Calu3 (cell line): ENCODE results near the gene TCEA3. TPM values are rescaled to one million over a fixed set of nuclear protein-coding genes. Genes with fewer than 3 reads are reported as not detected.

Experiments
- BruUV-seq: library from RNA; stranded (reverse); fragments of 400-500 nt; replicated peaks from 2 replicates; lab custom pipeline; 2021; lab: Mats Ljungman, UMichigan
- CTCF ChIA-PET: fragments of 300-600 bp; sonication (Branson Sonifier 250); formaldehyde crosslinking; loops from one replicate; lab custom pipeline; 2022; ENCODE audit warnings: antibody characterized with exemption; lab: Charles Lee
- DNase-seq: peaks from one replicate; pipeline ENCODE4 v3.0.0; 2022
- H3K27ac Mint-ChIP-seq: one replicate; pipeline ENCODE4 v1.8.0; 2022; ENCODE audit warnings: mixed read lengths; ENCODE audit not compliant: unreplicated experiment
- H3K27me3 Mint-ChIP-seq: one replicate; pipeline ENCODE4 v1.8.0; 2022; ENCODE audit warnings: mixed read lengths; ENCODE audit not compliant: unreplicated experiment
- H3K36me3 Mint-ChIP-seq: one replicate; pipeline ENCODE4 v1.8.0; 2022; ENCODE audit warnings: mild to moderate bottlenecking, moderate library complexity, mixed read lengths; ENCODE audit not compliant: insufficient read depth, unreplicated experiment
- H3K4me1 Mint-ChIP-seq: one replicate; pipeline ENCODE4 v1.8.0; 2022; ENCODE audit warnings: mild to moderate bottlenecking, low read depth, mixed read lengths; ENCODE audit not compliant: unreplicated experiment
- H3K4me3 Mint-ChIP-seq: one replicate; pipeline ENCODE4 v1.8.0; 2022; ENCODE audit warnings: mild to moderate bottlenecking, low read depth, moderate library complexity, mixed read lengths; ENCODE audit not compliant: unreplicated experiment
- H3K9me3 Mint-ChIP-seq: one replicate; pipeline ENCODE4 v1.8.0; 2022; ENCODE audit warnings: low read depth, mixed read lengths; ENCODE audit not compliant: unreplicated experiment
- CTCF ChIP-seq: fragments of 200-600 bp; IDR thresholded peaks from one replicate; pipeline ENCODE4 v1.8.0; 2022; ENCODE audit warnings: antibody characterized with exemption; ENCODE audit not compliant: unreplicated experiment
- intact Hi-C: fragments of 100-400 bp; cut with micrococcal nuclease; formaldehyde crosslinking; loops from one replicate; pipeline ENCODE4 v1.10.0; 2022; ENCODE audit not compliant: unreplicated experiment
- total RNA-seq: library from RNA; stranded (reverse); gene quantifications from 2 replicates; pipeline ENCODE4 v1.2.3, GENCODE V29; 2022

Gene TCEA3
- total RNA-seq, 1 experiment from 2014 or later, result 1.5 TPM

- Mint-ChIP-seq H3K36me3 (peaks cover 5% of the 10 kb centered on the region), H3K4me1 (peaks cover 24% of the 10 kb centered on the region), H3K27ac (no peak overlapping the region), H3K27me3 (no peaks in the 10 kb centered on the region), H3K4me3 (no peak overlapping the region), H3K9me3 (no peaks in the 10 kb centered on the region)
- intact Hi-C loops, result no loop called here
- no TSS peak for BruUV-seq
- no peak for TF ChIP-seq CTCF
- CTCF ChIA-PET, result no interaction called here
- no peak for DNase-seq
These were observed 24.3 kb upstream of the TCEA3 start for GRCh38 chr1:23448846-23449245.

- intact Hi-C loops, result no loop called here
- BruUV-seq, result no TSS peak
- H3K27me3 Mint-ChIP-seq, result peaks cover 21% of the 10 kb centered on the region
- TF ChIP-seq CTCF, result no peak
- peaks cover 4% of the 10 kb centered on the region for H3K4me1 Mint-ChIP-seq
- CTCF ChIA-PET, result no interaction called here
- H3K36me3 Mint-ChIP-seq, result peaks cover 1% of the 10 kb centered on the region
- H3K27ac Mint-ChIP-seq, result no peak overlapping the region
- no peak overlapping the region for H3K4me3 Mint-ChIP-seq
- H3K9me3 Mint-ChIP-seq, result no peaks in the 10 kb centered on the region
- DNase-seq, result no peak
These were observed 22.2 kb upstream of the TCEA3 start for GRCh38 chr1:23446661-23447310.

GRCh38 chr1:23444596-23445390 is 20.2 kb upstream of the TCEA3 start:
- intact Hi-C loops, result no loop called here
- CTCF ChIA-PET, result interaction anchor here (0.7 kb wide), 1 partner anchor 280 kb away, joined by 3 read pairs; no protein-coding TSS in a partner anchor
- no peaks in the 10 kb centered on the region for H3K9me3 Mint-ChIP-seq
- no peak overlapping the region for H3K27ac Mint-ChIP-seq
- no peak for TF ChIP-seq CTCF
- no TSS peak for BruUV-seq
- H3K4me3 Mint-ChIP-seq, result no peak overlapping the region
- no peak for DNase-seq
- H3K27me3 Mint-ChIP-seq, result peaks cover 25% of the 10 kb centered on the region
- no peaks in the 10 kb centered on the region for H3K4me1 Mint-ChIP-seq
- no peaks in the 10 kb centered on the region for H3K36me3 Mint-ChIP-seq

- H3K27me3 Mint-ChIP-seq, result peaks cover 25% of the 10 kb centered on the region
- CTCF ChIA-PET, result no interaction called here
These were observed 19.6 kb upstream of the TCEA3 start for GRCh38 chr1:23444104-23444533.

More at GRCh38 chr1:23444104-23444533, 19.6 kb upstream of the TCEA3 start:
- H3K4me3 Mint-ChIP-seq, result no peak overlapping the region
- no peaks in the 10 kb centered on the region for H3K36me3 Mint-ChIP-seq
- TF ChIP-seq CTCF, result no peak
- DNase-seq, result no peak
- H3K9me3 Mint-ChIP-seq, result no peaks in the 10 kb centered on the region
- H3K27ac Mint-ChIP-seq, result no peak overlapping the region
- intact Hi-C loops, result no loop called here
- no TSS peak for BruUV-seq
- no peaks in the 10 kb centered on the region for H3K4me1 Mint-ChIP-seq
